ENCODE measurements around the gene NEK11.

NEK11 gene

DNA sequence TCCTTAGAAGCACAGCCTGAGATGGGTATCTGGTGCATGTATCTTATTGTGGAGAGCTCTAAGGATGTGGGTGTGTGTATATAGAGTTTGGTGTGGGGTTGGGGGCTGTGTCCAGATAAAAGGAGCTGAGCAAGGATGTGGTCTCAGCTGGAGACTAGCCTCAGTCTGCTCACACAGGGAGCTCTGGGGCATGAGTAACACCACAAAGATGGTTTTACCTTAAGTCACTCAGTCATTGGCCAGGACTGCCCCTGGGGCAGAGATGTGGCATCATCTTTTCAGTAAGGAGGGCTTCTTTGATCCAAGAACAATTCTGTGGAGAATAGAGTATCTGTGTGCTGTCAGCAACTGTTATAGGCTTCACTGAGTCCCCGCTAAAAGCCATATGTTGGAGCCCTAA lies 191.5 kb downstream of the NEK11 start:
- CTCF ChIA-PET: no interaction called here
- no peak overlapping the region for H3K27ac ChIP-seq
- POLR2A ChIA-PET (ENCODE audit: low non-redundant PET): no interaction called here
- no peak for DNase-seq (ENCODE audit: low spot score)
- TF ChIP-seq, protein P1, sequence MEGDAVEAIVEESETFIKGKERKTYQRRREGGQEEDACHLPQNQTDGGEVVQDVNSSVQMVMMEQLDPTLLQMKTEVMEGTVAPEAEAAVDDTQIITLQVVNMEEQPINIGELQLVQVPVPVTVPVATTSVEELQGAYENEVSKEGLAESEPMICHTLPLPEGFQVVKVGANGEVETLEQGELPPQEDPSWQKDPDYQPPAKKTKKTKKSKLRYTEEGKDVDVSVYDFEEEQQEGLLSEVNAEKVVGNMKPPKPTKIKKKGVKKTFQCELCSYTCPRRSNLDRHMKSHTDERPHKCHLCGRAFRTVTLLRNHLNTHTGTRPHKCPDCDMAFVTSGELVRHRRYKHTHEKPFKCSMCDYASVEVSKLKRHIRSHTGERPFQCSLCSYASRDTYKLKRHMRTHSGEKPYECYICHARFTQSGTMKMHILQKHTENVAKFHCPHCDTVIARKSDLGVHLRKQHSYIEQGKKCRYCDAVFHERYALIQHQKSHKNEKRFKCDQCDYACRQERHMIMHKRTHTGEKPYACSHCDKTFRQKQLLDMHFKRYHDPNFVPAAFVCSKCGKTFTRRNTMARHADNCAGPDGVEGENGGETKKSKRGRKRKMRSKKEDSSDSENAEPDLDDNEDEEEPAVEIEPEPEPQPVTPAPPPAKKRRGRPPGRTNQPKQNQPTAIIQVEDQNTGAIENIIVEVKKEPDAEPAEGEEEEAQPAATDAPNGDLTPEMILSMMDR (conservative IDR thresholded peaks at IDR 0.05; ENCODE audit: low read depth): no peak

DNA sequence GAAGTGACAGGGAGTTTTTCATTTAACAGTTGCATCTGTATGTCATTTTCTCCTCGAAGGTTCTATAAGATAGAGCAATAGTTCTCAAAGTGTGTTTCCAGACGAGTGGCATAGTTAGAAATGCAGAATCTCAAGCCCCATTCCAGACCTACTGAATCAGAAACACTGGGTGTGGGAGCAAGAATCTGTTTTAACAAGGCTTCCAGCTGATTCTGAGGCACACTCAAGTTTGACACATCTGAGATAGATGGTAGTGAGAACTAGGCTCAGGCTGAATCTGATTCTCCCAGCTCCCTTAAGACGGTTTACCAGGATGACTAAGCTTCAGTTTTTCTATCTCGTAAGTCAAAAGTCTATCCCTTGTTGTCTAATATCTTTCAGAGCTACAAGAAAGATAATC lies 195.1 kb downstream of the NEK11 start:
- ChIA-PET CTCF (interaction anchor here (0.6 to 1.2 kb wide), 2 partner anchors 13 to 14 kb away, joined by 4 read pairs; no protein-coding TSS in a partner anchor), POLR2A (ENCODE audit: low non-redundant PET) (no interaction called here)
- peak; percentile 5 for DNase-seq (ENCODE audit: low spot score)
- H3K27ac ChIP-seq: no peak overlapping the region
- TF ChIP-seq, protein P1 (conservative IDR thresholded peaks at IDR 0.05; ENCODE audit: low read depth): no peak

DNA sequence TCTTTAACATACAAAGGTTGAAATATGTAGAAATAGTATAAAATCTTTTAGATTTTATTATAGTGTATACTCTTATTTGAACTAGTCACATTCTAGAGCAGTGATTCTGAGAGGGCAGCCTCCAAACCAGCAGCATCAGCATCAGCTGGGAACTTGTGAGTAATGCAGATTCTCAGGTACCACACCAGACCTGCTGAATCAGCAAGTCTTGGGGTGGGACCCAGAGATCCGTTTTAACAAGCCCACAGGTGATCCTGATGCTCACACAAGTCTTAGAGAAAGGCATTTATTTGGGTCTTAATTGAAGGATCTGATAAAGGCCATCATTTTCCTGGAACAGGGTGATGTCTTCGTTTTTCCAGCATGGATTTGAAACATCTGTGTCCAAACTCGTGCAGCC lies 195.9 kb downstream of the NEK11 start:
- TF ChIP-seq, protein P1 (conservative IDR thresholded peaks at IDR 0.05; ENCODE audit: low read depth): no peak
- POLR2A ChIA-PET (ENCODE audit: low non-redundant PET): no interaction called here
- CTCF ChIA-PET: interaction anchor here (1.2 kb wide), 1 partner anchor 13 kb away, joined by 4 read pairs; no protein-coding TSS in a partner anchor
- no peak overlapping the region for H3K27ac ChIP-seq
- DNase-seq (ENCODE audit: low spot score): no peak

DNA sequence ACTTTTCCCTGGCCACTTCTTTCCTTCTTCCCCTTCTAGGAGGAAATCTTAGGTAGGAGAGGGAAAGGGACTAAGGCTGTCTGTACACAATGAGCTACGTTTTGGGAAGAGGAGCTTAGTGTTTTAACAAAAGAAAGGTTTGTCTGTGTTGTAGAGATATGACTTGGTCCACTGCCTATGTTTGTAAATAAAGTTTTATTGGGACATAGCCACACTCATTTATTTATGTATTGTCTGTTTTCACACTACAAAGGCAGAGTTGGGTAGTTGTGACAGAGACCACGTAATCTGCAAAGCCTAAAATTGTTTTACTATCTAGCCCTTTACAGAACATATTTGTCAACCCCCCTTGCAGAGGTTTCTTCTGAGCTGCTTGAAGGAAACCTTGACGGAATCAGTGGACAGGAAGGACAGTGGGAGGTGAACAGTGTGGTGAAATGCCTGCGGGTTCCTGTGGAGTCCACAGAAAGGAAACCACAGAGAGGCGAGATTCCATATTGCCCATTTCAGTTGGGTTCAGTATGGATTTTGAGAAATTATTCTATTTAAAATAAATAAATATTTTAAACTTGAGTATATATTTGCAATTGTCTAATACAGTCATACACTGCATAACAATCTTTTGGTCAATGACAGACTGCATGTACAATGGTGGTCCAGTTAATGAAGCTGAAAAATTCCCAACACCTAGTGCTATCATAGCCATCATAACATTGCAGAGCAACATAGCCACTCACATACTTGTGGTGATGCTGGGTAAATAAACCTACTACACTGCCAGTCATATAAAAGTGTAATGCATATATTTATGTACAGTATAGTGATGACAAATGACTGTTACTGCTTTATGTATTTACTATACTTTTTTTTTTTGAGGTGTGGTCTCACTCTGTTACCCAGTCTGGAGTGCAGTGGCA lies 197.0 kb downstream of the NEK11 start:
- H3K27ac ChIP-seq: no peak overlapping the region
- ChIA-PET POLR2A (ENCODE audit: low non-redundant PET) (no interaction called here), CTCF (interaction anchor here (0.6 kb wide), 1 partner anchor 15 kb away, joined by 4 read pairs; no protein-coding TSS in a partner anchor)
- no peak for DNase-seq (ENCODE audit: low spot score)
- TF ChIP-seq, protein P1 (conservative IDR thresholded peaks at IDR 0.05; ENCODE audit: low read depth): no peak

DNA sequence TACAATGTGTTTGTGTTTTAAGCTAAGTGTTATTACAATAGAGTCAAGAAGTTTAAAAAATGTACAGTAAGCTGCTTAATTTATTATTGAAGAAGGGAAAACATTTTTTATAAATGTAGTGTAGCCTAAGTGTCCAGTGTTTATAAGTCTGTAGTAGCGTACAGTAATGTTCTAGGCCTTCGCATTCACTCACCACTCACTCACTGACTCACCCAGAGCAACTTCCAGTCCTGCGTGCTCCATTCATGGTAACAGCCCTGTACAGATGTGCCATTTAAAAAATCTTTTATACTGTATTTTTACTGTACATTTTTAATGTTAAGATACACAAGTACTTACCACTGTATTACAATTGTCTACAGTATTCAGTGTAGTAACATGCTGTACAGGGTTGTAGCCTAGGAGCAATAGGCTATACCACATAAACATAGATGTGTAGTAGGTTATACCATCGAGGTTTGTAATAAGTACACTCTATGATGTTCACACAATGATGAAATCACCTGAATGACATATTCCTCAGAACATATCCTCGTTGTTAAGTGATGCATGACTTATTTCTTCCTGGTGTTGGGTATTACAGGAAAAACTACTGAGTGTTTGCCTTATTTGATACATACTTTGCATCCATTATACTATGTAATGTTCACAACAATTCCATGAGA lies 198.3 kb downstream of the NEK11 start:
- TF ChIP-seq, protein P1 (conservative IDR thresholded peaks at IDR 0.05; ENCODE audit: low read depth): no peak
- H3K27ac ChIP-seq: no peak overlapping the region
- DNase-seq (ENCODE audit: low spot score): no peak
- ChIA-PET POLR2A (ENCODE audit: low non-redundant PET) (no interaction called here), CTCF (interaction anchor here (0.6 kb wide), 2 partner anchors 489 to 1666 kb away, joined by 3 to 4 read pairs; no protein-coding TSS in a partner anchor)

DNA sequence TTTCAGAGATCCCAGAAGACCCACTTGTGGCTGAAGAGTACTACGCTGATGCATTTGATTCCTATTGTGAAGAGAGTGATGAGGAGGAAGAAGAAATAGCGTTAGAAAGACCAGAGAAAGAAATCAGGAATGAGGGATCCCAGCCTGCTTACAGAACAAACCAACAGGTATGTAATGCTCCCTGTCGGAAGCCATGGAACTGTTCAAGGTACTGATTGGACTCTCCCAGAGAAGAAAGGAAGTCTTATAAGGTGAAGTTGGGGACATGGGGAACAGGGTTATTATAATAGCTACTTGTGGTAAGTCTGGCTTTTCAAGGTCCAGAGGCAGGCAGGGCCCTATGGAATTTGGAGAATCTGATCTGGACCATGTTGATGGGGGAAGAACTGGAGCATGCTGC lies 201.8 kb downstream of the NEK11 start:
- TF ChIP-seq, protein P1 (conservative IDR thresholded peaks at IDR 0.05; ENCODE audit: low read depth): no peak
- no peak for DNase-seq (ENCODE audit: low spot score)
- H3K27ac ChIP-seq: no peak overlapping the region
- POLR2A ChIA-PET (ENCODE audit: low non-redundant PET): no interaction called here
- CTCF ChIA-PET: no interaction called here

Data from RWPE1 (cell line).